ENCODE results near the gene DCC. TPM values are rescaled to one million over a fixed set of nuclear protein-coding genes. Genes with fewer than 3 reads are reported as not detected.

Gene DCC
- total RNA-seq, 4 donors from 2014 or later = 0.16 TPM; not detected in 3

DNA sequence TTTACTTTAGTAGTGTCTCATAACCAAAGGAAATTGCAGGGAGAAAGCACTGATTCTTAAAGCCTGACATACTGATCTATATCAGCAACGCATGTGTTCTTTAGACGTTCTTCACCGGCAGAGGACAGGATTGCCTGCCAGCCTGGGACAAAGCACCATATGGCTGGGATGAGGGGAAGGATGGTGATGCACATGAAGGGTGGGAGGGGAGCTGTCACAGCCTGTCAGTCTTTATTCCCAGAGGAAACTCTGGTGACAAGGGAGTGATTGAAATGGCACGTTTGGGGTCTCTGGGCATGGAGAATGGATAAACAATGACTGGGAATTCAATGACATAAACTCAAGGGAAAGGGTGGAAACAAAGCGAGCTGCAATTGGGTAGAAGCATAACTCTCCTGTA, 808.1 kb downstream of the DCC start:
- Histone ChIP-seq H3K4me1 (no peaks in the 10 kb centered on the region), H3K4me3 (no peak overlapping the region), H3K9me3 (no peaks in the 10 kb centered on the region), H3K36me3 (no peaks in the 10 kb centered on the region), H3K27me3 (no peaks in the 10 kb centered on the region), H3K27ac (no peak overlapping the region)
- 44% methylated on average over 5 of the region's 5 CpGs for WGBS
- no peak for DNase-seq (ENCODE audit: low spot score in 2 of 2)
- no peak for TF ChIP-seq CTCF (IDR thresholded peaks at IDR 0.05)
- TF ChIP-seq EP300 (IDR thresholded peaks at IDR 0.05) = no peak
- no peak for TF ChIP-seq POLR2A (IDR thresholded peaks at IDR 0.05)
- no peak for TF ChIP-seq POLR2AphosphoS5 (IDR thresholded peaks at IDR 0.05)

GRCh38 chr18:53152476-53152875, 812.5 kb downstream of the DCC start:
- TF ChIP-seq POLR2A (IDR thresholded peaks at IDR 0.05) (no peak), CTCF (IDR thresholded peaks at IDR 0.05) (no peak), POLR2AphosphoS5 (IDR thresholded peaks at IDR 0.05) (no peak), EP300 (IDR thresholded peaks at IDR 0.05) (no peak)
- DNase-seq (ENCODE audit: low spot score in 2 of 2) = no peak
- Histone ChIP-seq H3K27ac (no peak overlapping the region), H3K4me1 (no peaks in the 10 kb centered on the region), H3K4me3 (no peak overlapping the region), H3K27me3 (no peaks in the 10 kb centered on the region), H3K36me3 (no peaks in the 10 kb centered on the region), H3K9me3 (no peaks in the 10 kb centered on the region)
- 95% methylated on average over 2 of the region's 2 CpGs for WGBS

- no peaks in the 10 kb centered on the region for H3K9me3 ChIP-seq
- TF ChIP-seq POLR2A (IDR thresholded peaks at IDR 0.05) = no peak
- no peak for TF ChIP-seq POLR2AphosphoS5 (IDR thresholded peaks at IDR 0.05)
- TF ChIP-seq CTCF (IDR thresholded peaks at IDR 0.05) = no peak
- TF ChIP-seq EP300 (IDR thresholded peaks at IDR 0.05) = no peak
- no peaks in the 10 kb centered on the region for H3K36me3 ChIP-seq
- no peak overlapping the region for H3K27ac ChIP-seq
- H3K4me3 ChIP-seq = no peak overlapping the region
- WGBS = 30% methylated on average over 4 of the region's 4 CpGs
- H3K27me3 ChIP-seq = no peaks in the 10 kb centered on the region
- DNase-seq (ENCODE audit: low spot score in 2 of 2) = no peak
- no peaks in the 10 kb centered on the region for H3K4me1 ChIP-seq
Observed at GRCh38 chr18:53153281-53153680, 813.3 kb downstream of the DCC start.

GRCh38 chr18:53153800-53154199, 813.8 kb downstream of the DCC start:
- DNase-seq (ENCODE audit: low spot score in 2 of 2) = no peak
- WGBS = 84% methylated on average over 5 of the region's 5 CpGs
- H3K36me3 ChIP-seq = no peaks in the 10 kb centered on the region
- no peak overlapping the region for H3K27ac ChIP-seq
- no peaks in the 10 kb centered on the region for H3K4me1 ChIP-seq
- no peaks in the 10 kb centered on the region for H3K27me3 ChIP-seq
- no peak for TF ChIP-seq POLR2A (IDR thresholded peaks at IDR 0.05)
- TF ChIP-seq CTCF (IDR thresholded peaks at IDR 0.05) = no peak
- TF ChIP-seq POLR2AphosphoS5 (IDR thresholded peaks at IDR 0.05) = no peak
- TF ChIP-seq EP300 (IDR thresholded peaks at IDR 0.05) = no peak
- H3K9me3 ChIP-seq = no peaks in the 10 kb centered on the region
- no peak overlapping the region for H3K4me3 ChIP-seq

DNA sequence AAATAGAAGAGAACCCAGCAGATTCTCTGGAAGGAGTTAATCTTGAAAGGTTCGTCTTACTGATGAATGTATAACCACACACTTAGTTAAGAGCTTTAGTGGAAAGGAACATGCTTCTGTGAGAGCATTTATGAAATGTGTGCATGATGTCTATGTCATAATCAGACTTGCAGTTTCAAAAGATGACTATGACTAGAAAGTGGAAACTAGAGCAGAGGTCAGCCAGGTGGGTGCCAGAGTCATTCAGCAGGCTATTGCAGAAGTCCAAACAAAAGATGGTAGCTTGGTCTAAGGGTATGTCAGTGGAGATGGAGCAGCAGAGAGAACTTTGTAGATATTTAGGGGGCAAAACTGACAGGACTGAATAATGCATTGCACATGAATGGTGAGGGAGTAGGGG, 825.8 kb downstream of the DCC start:
- 86% methylated on average over 1 of the region's 1 CpG for WGBS
- TF ChIP-seq POLR2AphosphoS5 (IDR thresholded peaks at IDR 0.05) = no peak
- TF ChIP-seq POLR2A (IDR thresholded peaks at IDR 0.05) = no peak
- no peak for TF ChIP-seq CTCF (IDR thresholded peaks at IDR 0.05)
- no peak for TF ChIP-seq EP300 (IDR thresholded peaks at IDR 0.05)
- Histone ChIP-seq H3K27me3 (no peaks in the 10 kb centered on the region), H3K4me1 (no peaks in the 10 kb centered on the region), H3K27ac (no peak overlapping the region), H3K36me3 (no peaks in the 10 kb centered on the region), H3K9me3 (no peaks in the 10 kb centered on the region), H3K4me3 (no peak overlapping the region)
- DNase-seq (ENCODE audit: low spot score in 2 of 2) = no peak
